GM18505 (cell line): Measurements from ENCODE around the gene PCK2.

Experiments
- ATAC-seq: cut with Tn5 transposase; IDR thresholded peaks from one replicate; pipeline ENCODE4 v1.9.1; 2021; ENCODE audit not compliant: unreplicated experiment
- POLR2A ChIP-seq: IDR thresholded peaks from 4 replicates; pipeline ENCODE4 v1.6.1; 2011; ENCODE audit warnings: borderline replicate concordance; ENCODE audit not compliant: insufficient read depth, insufficient read length; ENCODE audit errors: extremely low read depth

The PCK2 gene

GRCh38 chr14:24058260-24058950 lies 35.7 kb upstream of the PCK2 start:
- TF ChIP-seq POLR2A, result no peak
- no peak for ATAC-seq

GRCh38 chr14:24058951-24059475 lies 35.1 kb upstream of the PCK2 start:
- no peak for TF ChIP-seq POLR2A
- no peak for ATAC-seq

- TF ChIP-seq POLR2A, result no peak
- no peak for ATAC-seq
These were observed 34.2 kb upstream of the PCK2 start for GRCh38 chr14:24059841-24060388.

- TF ChIP-seq POLR2A, result no peak
- ATAC-seq, result no peak
These were observed 33.7 kb upstream of the PCK2 start for GRCh38 chr14:24060443-24060842.

GRCh38 chr14:24060984-24061913 lies 32.9 kb upstream of the PCK2 start:
- TF ChIP-seq POLR2A, result no peak
- ATAC-seq, result no peak

- ATAC-seq, result no peak
- TF ChIP-seq POLR2A, result no peak
These were observed 31.7 kb upstream of the PCK2 start for GRCh38 chr14:24062216-24062980.

GRCh38 chr14:24063263-24063836 lies 30.8 kb upstream of the PCK2 start:
- no peak for TF ChIP-seq POLR2A
- ATAC-seq, result no peak

- ATAC-seq, result no peak
- TF ChIP-seq POLR2A, result no peak
These were observed 29.9 kb upstream of the PCK2 start for GRCh38 chr14:24064091-24064795.

- no peak for TF ChIP-seq POLR2A
- ATAC-seq, result no peak
These were observed 29.3 kb upstream of the PCK2 start for GRCh38 chr14:24064856-24065255.

- no peak for TF ChIP-seq POLR2A
- ATAC-seq, result no peak
These were observed 28.7 kb upstream of the PCK2 start for GRCh38 chr14:24065408-24065807.

GRCh38 chr14:24066496-24067132 lies 27.5 kb upstream of the PCK2 start:
- ATAC-seq, result no peak
- no peak for TF ChIP-seq POLR2A
